Keratinocyte (primary cell): ENCODE data around the gene UVSSA.
A peak's percentile ranks its signal among the peaks of the same experiment; 100 is the strongest.

Source experiments
- EZH2 ChIP-seq: IDR thresholded peaks from one replicate; pipeline ENCODE4 v1.6.1; 2012; ENCODE audit warnings: inconsistent platforms, mild to moderate bottlenecking, low read length, moderate library complexity
- TF ChIP-seq, protein P1 (sequence below), 3 experiments: IDR thresholded peaks in 1 of 3; conservative IDR thresholded peaks in 1 of 3; optimal IDR thresholded peaks in 1 of 3; 2 replicates in 2 of 3; 3 replicates in 1 of 3; pipeline versions ENCODE3 to v1.5.1; 2011; ENCODE audit warnings: low read length in 3 of 3, mild to moderate bottlenecking in 3 of 3, moderate library complexity in 2 of 3, control low read depth in 1 of 3, inconsistent platforms in 1 of 3; ENCODE audit not compliant: insufficient read depth in 2 of 3; ENCODE audit errors: extremely low read depth in 1 of 3

DNA sequence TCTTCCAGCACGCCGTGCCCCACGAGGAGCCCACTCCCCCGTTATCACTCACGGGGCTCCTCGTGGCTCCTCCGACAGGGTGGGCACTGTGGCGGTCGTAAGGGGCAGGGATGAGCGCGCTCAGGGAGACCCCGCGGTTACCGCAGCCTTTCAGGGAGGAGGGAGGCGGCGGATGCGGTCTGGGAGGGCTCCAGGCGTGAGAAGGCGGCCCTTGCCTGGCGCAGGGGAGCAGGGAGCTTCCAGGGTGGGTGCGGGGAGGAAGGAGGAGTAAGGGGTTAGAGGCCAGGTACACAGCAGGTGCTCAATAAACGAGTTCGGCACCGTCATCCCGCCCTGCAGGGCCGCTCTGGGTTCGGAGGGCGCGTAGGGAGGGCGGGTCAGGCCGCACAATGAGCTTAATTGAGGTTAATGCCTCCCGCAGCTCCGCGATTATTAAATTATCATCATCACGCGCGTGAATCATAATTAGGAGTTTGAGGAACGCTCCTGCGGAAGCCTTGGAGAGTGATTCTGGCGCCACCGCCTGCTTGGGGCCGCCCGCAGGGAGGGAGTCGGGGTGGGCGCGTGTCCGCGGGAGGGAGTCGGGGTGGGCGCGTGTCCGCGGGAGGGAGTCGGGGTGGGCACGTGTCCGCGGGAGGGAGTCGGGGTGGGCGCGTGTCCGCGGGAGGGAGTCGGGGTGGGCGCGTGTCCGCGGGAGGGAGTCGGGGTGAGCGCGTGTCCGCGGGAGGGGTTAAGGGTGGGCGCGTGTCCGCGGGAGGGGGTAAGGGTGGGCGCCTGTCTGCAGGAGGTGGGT lies 66.9 kb downstream of the UVSSA start:
- TF ChIP-seq, protein P1, sequence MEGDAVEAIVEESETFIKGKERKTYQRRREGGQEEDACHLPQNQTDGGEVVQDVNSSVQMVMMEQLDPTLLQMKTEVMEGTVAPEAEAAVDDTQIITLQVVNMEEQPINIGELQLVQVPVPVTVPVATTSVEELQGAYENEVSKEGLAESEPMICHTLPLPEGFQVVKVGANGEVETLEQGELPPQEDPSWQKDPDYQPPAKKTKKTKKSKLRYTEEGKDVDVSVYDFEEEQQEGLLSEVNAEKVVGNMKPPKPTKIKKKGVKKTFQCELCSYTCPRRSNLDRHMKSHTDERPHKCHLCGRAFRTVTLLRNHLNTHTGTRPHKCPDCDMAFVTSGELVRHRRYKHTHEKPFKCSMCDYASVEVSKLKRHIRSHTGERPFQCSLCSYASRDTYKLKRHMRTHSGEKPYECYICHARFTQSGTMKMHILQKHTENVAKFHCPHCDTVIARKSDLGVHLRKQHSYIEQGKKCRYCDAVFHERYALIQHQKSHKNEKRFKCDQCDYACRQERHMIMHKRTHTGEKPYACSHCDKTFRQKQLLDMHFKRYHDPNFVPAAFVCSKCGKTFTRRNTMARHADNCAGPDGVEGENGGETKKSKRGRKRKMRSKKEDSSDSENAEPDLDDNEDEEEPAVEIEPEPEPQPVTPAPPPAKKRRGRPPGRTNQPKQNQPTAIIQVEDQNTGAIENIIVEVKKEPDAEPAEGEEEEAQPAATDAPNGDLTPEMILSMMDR (optimal IDR thresholded peaks at IDR 0.05 in 1 of 3, IDR thresholded peaks at IDR 0.05 in 1 of 3, conservative IDR thresholded peaks at IDR 0.05 in 1 of 3; ENCODE audit: extremely low read depth in 1 of 3, insufficient read depth in 2 of 3, low read length in 3 of 3): no peak
- TF ChIP-seq EZH2: peak; percentile 68
